ENCODE measurements around the gene BLZF1.

BLZF1 gene

GRCh38 chr1:169387399-169387798 is 19.4 kb downstream of the BLZF1 start:
- peaks cover 56% of the 10 kb centered on the region; the same call in 1 of the 2 replicates for H3K36me3 ChIP-seq (ENCODE audit: insufficient read depth, low read length)

GRCh38 chr1:169390303-169390702 is 22.3 kb downstream of the BLZF1 start:
- no peaks in the 10 kb centered on the region for H3K27me3 ChIP-seq (ENCODE audit: insufficient read depth, low read length)
- H3K4me2 ChIP-seq (ENCODE audit: low read length) = no peak overlapping the region
- H4K20me1 ChIP-seq (ENCODE audit: insufficient read depth, low read length) = no peaks in the 10 kb centered on the region
- no peak overlapping the region for H3K27ac ChIP-seq (ENCODE audit: low read depth, low read length, poor library complexity, severe bottlenecking)
- H3F3A ChIP-seq (ENCODE audit: insufficient read depth, low read length) = no peaks in the 10 kb centered on the region
- no peak for TF ChIP-seq EZH2 (IDR thresholded peaks at IDR 0.05; ENCODE audit: borderline replicate concordance, low read length)
- TF ChIP-seq, protein P1, sequence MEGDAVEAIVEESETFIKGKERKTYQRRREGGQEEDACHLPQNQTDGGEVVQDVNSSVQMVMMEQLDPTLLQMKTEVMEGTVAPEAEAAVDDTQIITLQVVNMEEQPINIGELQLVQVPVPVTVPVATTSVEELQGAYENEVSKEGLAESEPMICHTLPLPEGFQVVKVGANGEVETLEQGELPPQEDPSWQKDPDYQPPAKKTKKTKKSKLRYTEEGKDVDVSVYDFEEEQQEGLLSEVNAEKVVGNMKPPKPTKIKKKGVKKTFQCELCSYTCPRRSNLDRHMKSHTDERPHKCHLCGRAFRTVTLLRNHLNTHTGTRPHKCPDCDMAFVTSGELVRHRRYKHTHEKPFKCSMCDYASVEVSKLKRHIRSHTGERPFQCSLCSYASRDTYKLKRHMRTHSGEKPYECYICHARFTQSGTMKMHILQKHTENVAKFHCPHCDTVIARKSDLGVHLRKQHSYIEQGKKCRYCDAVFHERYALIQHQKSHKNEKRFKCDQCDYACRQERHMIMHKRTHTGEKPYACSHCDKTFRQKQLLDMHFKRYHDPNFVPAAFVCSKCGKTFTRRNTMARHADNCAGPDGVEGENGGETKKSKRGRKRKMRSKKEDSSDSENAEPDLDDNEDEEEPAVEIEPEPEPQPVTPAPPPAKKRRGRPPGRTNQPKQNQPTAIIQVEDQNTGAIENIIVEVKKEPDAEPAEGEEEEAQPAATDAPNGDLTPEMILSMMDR (IDR thresholded peaks at IDR 0.05; ENCODE audit: low read length) = no peak
- H3K79me2 ChIP-seq (ENCODE audit: insufficient read depth, low read length) = no peaks in the 10 kb centered on the region
- H3K9me2 ChIP-seq (ENCODE audit: low read depth, low read length) = no peaks in the 10 kb centered on the region
- no peak overlapping the region for H3K4me3 ChIP-seq (ENCODE audit: low read depth, low read length, poor library complexity, severe bottlenecking)
- H3K9me3 ChIP-seq (ENCODE audit: low read length) = no peaks in the 10 kb centered on the region
- peaks cover 39% of the 10 kb centered on the region; the same call in 1 of the 2 replicates for H3K36me3 ChIP-seq (ENCODE audit: insufficient read depth, low read length)
- H3K4me1 ChIP-seq (ENCODE audit: insufficient read depth, low read length, severe bottlenecking) = no peaks in the 10 kb centered on the region
- no peak overlapping the region for H2AFZ ChIP-seq (ENCODE audit: low read length)
- H3K9ac ChIP-seq (ENCODE audit: low read length) = no peak overlapping the region

More at GRCh38 chr1:169387399-169387798, 19.4 kb downstream of the BLZF1 start:
- Histone ChIP-seq H3F3A (ENCODE audit: insufficient read depth, low read length) (no peaks in the 10 kb centered on the region), H3K9ac (ENCODE audit: low read length) (no peak overlapping the region), H3K9me3 (ENCODE audit: low read length) (no peaks in the 10 kb centered on the region), H3K79me2 (ENCODE audit: insufficient read depth, low read length) (no peaks in the 10 kb centered on the region), H3K4me2 (ENCODE audit: low read length) (no peak overlapping the region), H2AFZ (ENCODE audit: low read length) (no peak overlapping the region), H4K20me1 (ENCODE audit: insufficient read depth, low read length) (no peaks in the 10 kb centered on the region), H3K4me1 (ENCODE audit: insufficient read depth, low read length, severe bottlenecking) (no peaks in the 10 kb centered on the region), H3K9me2 (ENCODE audit: low read depth, low read length) (no peaks in the 10 kb centered on the region), H3K4me3 (ENCODE audit: low read depth, low read length, poor library complexity, severe bottlenecking) (no peak overlapping the region), H3K27ac (ENCODE audit: low read depth, low read length, poor library complexity, severe bottlenecking) (no peak overlapping the region), H3K27me3 (ENCODE audit: insufficient read depth, low read length) (no peaks in the 10 kb centered on the region)
- TF ChIP-seq, protein P1 (IDR thresholded peaks at IDR 0.05; ENCODE audit: low read length) = no peak
- no peak for TF ChIP-seq EZH2 (IDR thresholded peaks at IDR 0.05; ENCODE audit: borderline replicate concordance, low read length)

DNA sequence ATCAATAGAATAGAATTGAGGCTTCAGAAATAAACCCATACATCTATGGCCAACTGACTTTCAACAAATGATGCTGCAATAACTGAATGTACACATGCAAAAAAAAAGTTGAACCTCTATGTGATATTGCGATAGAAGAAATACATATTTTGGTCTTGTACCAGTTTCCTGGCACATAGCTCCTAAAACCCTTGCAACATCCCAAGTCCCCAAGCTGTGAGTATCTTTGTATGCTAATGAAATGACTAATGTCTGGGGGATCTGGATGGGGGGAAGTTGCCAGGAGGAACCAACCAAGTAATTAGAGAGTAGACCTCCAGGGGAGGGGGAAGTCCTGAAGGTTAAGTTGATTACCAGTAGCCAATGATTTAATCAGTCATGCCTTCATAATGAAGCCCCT is 24.4 kb downstream of the BLZF1 start:
- Histone ChIP-seq H3K9me2 (ENCODE audit: low read depth, low read length) (no peaks in the 10 kb centered on the region), H2AFZ (ENCODE audit: low read length) (no peak overlapping the region), H3K9me3 (ENCODE audit: low read length) (no peaks in the 10 kb centered on the region), H3K4me1 (ENCODE audit: insufficient read depth, low read length, severe bottlenecking) (no peaks in the 10 kb centered on the region), H3F3A (ENCODE audit: insufficient read depth, low read length) (no peaks in the 10 kb centered on the region), H4K20me1 (ENCODE audit: insufficient read depth, low read length) (no peaks in the 10 kb centered on the region), H3K79me2 (ENCODE audit: insufficient read depth, low read length) (no peaks in the 10 kb centered on the region), H3K4me3 (ENCODE audit: low read depth, low read length, poor library complexity, severe bottlenecking) (no peak overlapping the region), H3K27me3 (ENCODE audit: insufficient read depth, low read length) (no peaks in the 10 kb centered on the region), H3K36me3 (ENCODE audit: insufficient read depth, low read length) (peaks cover 26% of the 10 kb centered on the region; the same call in 1 of the 2 replicates), H3K4me2 (ENCODE audit: low read length) (no peak overlapping the region), H3K27ac (ENCODE audit: low read depth, low read length, poor library complexity, severe bottlenecking) (no peak overlapping the region), H3K9ac (ENCODE audit: low read length) (no peak overlapping the region)
- no peak for TF ChIP-seq EZH2 (IDR thresholded peaks at IDR 0.05; ENCODE audit: borderline replicate concordance, low read length)
- TF ChIP-seq, protein P1 (IDR thresholded peaks at IDR 0.05; ENCODE audit: low read length) = no peak
